GM12864 (cell line): Measurements from ENCODE around the gene DLGAP1.

Source experiments
- DNase-seq: peaks from one replicate; pipeline ENCODE4 v3.0.0-alpha.2; 2011; ENCODE audit warnings: low read depth
- H3K4me3 ChIP-seq: 2 replicates; pipeline ENCODE4 v1.5.1; 2011; ENCODE audit warnings: mild to moderate bottlenecking, low read depth, low read length, control low read depth
- CTCF ChIP-seq: IDR thresholded peaks from 2 replicates; pipeline ENCODE4 v1.5.1; 2011; ENCODE audit warnings: low read depth, mild to moderate bottlenecking, moderate library complexity, low read length, control low read depth, inconsistent platforms; ENCODE audit errors: missing control alignments

Gene DLGAP1

GRCh38 chr18:3836483-3837335, 618.4 kb downstream of the DLGAP1 start:
- no peak overlapping the region for H3K4me3 ChIP-seq
- DNase-seq: no peak
- no peak for TF ChIP-seq CTCF

GRCh38 chr18:3832025-3832638, 623.0 kb downstream of the DLGAP1 start:
- TF ChIP-seq CTCF: no peak
- no peak overlapping the region for H3K4me3 ChIP-seq
- DNase-seq: no peak

- no peak for TF ChIP-seq CTCF
- no peak for DNase-seq
- no peak overlapping the region for H3K4me3 ChIP-seq
Measured at GRCh38 chr18:3830604-3831003, 624.5 kb downstream of the DLGAP1 start.

GRCh38 chr18:3827236-3827845, 627.8 kb downstream of the DLGAP1 start:
- H3K4me3 ChIP-seq: no peak overlapping the region
- no peak for TF ChIP-seq CTCF
- DNase-seq: no peak

GRCh38 chr18:3826021-3826420, 629.1 kb downstream of the DLGAP1 start:
- no peak for TF ChIP-seq CTCF
- no peak overlapping the region for H3K4me3 ChIP-seq
- DNase-seq: no peak

GRCh38 chr18:3824101-3824500, 631.0 kb downstream of the DLGAP1 start:
- no peak for DNase-seq
- no peak for TF ChIP-seq CTCF
- no peak overlapping the region for H3K4me3 ChIP-seq
